Measurements from ENCODE around the gene HDAC4.

DNA sequence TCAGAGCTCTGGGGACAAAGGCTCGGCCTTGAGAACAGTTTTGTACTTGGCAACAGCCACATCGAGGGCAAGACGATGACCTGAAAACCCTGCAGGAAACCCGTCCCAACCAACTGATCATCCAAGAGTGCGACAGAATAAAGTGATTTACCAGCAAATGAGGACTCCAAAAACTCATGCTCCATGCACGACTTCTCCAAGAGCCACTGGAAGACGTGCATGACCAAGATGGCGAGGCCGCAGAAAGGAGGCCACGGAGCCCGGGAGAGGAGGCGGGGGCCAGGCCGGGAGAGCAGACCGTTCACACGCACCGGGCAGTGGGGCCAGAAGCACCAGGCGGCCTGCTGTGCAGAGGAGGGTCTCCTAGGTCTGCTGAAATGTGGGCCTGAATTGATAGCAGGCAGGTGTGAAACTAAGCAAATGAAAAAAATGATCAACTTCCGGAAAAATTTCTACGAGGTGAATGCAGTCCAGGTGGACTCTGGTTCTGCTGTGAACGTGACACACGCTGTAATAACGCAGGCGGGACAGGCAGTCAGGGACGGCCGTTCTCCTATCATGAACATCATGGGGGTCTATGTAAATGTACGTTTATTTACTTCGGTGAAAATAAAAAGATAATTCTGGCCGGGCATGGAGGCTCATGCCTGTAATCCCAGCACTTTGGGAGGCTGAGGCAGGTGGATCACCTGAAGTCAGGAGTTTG is 252.2 kb downstream of the HDAC4 start:
- no peak for TF ChIP-seq POLR2A (IDR thresholded peaks at IDR 0.05)
- TF ChIP-seq CTCF (IDR thresholded peaks at IDR 0.05) = no peak
- no peak for TF ChIP-seq POLR2AphosphoS5 (IDR thresholded peaks at IDR 0.05)
